HG03280 (cell line): ENCODE measurements around the gene LEKR1.
"Not testable (repeated sequence)": the region's sequence is repeated elsewhere in the genome, so short reads cannot be mapped to it uniquely, and the experiment has no call there.

Source experiments
- ATAC-seq: cut with Tn5 transposase; IDR thresholded peaks from one replicate; pipeline ENCODE4 v1.9.1; 2021; ENCODE audit warnings: mild to moderate bottlenecking, moderate library complexity; ENCODE audit not compliant: unreplicated experiment

LEKR1 gene

GRCh38 chr3:156897851-156898250 is 71.7 kb downstream of the LEKR1 start:
- not testable (repeated sequence) for ATAC-seq

DNA sequence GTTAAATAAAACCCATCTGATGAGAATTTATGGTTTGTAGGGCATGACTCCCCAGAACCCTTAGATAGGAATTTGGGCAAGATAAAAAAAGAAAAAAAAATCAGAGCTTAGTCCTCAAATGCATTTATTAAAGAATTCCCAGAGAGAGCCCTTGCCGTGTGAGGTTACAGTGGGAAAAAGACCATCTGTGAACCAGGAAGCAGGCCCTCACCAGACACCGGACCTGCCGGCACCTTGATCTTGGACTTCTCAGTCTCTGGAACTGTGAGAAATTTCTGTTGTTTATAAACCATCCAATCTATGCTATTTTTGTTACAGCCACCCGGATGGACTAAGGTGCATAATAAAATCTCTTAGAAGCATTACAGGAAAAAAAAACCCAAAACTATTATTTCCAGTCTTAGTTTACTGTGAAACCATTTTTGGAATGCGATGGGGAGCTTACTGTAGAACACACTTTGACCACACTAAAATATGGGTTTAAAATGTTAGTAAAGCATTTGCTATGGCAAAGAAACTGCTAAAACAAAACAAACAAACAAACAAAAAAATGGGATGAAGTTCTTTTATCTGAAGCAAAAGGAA is 72.2 kb downstream of the LEKR1 start:
- ATAC-seq, result no peak

GRCh38 chr3:156899951-156900350 is 73.8 kb downstream of the LEKR1 start:
- no peak for ATAC-seq

- ATAC-seq, result no peak
Observed at GRCh38 chr3:156902916-156903315, 76.8 kb downstream of the LEKR1 start.

DNA sequence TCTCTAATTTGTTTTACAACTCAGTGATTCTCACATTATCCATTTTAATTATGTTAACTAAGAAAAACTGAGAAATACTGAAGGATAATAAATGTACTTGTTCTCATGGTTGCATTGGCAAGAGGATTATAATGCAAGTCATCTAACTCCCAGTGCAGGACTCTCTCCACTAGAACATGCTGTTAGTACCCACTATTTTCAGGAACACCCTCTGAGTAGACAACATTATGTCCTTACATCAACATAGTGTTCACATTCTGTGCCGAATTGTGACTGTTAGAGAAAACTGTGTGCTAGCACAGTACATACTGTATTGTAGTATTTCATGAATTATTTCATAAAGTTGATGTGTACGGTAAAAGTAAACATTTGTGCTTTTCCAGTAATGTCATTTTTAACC is 80.1 kb downstream of the LEKR1 start:
- ATAC-seq, result no peak

DNA sequence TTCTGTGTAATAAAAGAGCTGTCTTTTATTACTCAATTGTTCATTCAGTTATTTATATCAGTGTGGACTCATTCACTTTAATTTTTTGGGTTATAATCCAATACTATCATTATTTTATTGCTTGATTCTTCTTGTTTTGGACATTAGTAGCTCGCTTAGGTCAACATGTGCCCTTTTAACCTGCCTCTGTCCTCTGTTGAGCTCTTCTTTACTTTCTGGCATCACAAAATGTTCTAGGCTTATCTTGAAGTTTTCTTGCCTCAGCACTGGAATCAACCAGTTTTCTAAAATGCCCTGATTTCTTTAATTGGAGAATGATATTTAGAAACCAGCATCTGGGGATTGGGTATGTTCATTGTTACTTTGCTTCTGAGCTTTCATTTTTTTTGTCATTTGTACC is 82.2 kb downstream of the LEKR1 start:
- no peak for ATAC-seq

DNA sequence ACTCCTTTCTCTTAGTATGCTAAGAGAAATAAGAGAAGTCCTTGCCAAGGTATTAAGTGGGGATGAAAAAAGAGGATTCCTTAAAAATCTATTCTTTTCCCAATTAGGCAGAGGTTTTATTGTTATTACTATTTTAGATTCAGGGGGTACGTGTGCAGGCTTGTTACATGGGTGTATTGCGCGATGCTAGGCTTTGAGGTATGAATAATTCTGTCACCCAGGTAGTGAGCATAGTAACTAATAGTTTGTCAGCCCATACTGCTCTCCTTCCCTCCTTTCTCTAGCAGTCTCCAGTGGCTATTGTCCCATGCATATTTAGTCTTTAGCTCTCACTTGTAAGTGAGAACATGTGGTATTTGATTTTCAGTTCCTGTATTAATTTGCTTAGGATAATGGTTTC is 83.9 kb downstream of the LEKR1 start:
- ATAC-seq, result no peak

- not testable (repeated sequence) for ATAC-seq
Observed at GRCh38 chr3:156910831-156911230, 84.7 kb downstream of the LEKR1 start.

- ATAC-seq, result not testable (repeated sequence)
Observed at GRCh38 chr3:156914300-156914699, 88.1 kb downstream of the LEKR1 start.

DNA sequence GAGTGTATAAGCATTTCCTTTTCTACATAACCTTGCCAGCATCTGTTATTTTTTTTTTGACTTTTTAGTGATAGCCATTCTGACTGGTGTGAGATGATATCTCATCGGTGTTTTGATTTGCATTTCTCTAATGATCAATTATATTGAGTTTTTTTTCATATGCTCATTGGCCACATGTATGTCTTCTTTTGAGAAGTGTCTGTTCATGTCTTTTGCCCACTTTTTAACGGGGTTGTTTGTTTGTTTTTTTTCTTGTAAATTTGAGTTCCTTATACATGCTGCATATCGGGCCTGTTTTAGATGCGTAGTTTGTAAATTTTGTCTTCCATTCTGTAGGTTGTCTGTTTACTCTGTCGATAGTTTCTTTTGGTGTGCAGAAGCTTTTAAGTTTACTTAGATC is 89.2 kb downstream of the LEKR1 start:
- no peak for ATAC-seq

GRCh38 chr3:156918746-156919145 is 92.6 kb downstream of the LEKR1 start:
- no peak for ATAC-seq

- no peak for ATAC-seq
Observed at GRCh38 chr3:156919818-156920217, 93.7 kb downstream of the LEKR1 start.

DNA sequence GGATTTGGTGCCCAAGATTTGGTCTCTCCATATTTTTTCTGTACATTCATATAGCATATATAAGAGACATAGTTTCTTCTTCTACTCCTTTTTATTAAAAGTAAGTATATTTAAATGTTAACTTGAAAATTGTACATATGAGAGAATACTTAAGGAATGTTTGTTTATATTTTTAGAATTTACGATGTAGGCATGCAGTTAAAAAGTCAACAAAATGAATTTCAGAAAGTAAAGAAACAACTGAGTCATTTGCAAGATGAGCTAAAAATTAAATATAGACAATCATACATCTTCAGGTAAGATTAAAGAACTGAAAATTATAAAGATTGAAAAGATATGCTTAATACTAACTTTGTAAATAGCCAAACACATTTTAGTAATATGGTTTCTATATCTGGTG is 94.2 kb downstream of the LEKR1 start:
- ATAC-seq, result no peak

DNA sequence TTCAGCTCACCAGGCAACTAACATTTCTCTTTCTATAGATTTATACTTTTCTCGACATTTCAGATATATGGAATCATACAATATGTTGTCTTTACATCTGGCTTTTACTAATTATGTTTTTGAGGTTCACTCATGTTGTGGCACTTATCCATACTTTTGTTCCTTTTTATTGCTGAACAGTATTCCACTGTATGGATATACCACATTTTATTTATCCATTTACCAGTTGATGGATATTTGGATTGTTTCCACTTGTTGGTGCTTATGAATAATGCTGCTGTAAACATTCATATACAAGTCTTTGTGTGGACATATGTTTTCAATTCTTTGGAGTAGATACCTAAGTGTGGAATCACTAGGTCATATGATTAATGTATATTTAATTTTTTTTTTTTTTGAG is 97.2 kb downstream of the LEKR1 start:
- ATAC-seq, result no peak

GRCh38 chr3:156938724-156939123 is 112.6 kb downstream of the LEKR1 start:
- ATAC-seq, result no peak

- no peak for ATAC-seq
Observed at GRCh38 chr3:156939315-156939714, 113.2 kb downstream of the LEKR1 start.

DNA sequence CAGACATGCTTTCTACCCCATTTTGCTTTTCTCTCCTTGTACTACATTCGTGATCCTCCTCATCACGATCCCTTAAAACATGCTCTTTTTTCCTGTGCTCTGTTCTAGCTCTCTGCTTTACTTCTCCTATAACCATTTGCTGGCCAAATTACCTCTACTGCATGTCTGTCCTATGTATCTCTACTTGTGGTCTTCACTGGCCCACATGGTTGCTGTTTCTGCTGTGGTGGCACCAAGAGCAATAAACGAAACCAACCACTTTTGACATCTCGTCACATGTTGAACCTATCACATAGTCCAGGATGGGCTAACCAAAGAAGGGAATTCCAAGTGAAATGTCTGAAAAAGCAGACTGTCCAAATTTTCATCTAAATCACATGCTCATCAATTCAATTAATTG is 115.2 kb downstream of the LEKR1 start:
- no peak for ATAC-seq

GRCh38 chr3:156948402-156949210 is 122.5 kb downstream of the LEKR1 start:
- ATAC-seq, result no peak

DNA sequence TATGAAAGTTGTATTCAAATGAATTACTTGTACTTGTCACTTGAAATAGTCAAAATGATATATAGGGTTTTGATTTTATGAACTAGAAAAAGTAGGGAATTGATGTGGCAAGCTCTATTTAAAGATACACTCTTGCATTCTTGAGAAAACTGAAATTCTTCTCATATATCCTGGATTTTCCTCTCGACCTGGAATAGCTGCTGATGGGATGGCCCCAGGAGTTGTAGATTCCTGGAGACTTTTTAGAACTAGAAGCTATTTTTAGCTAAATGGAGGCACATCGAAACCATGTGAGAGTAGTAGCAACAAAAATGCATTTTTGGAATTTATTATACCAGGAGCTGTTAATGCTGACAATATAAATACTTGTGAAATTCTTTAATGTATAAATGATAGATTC is 125.9 kb downstream of the LEKR1 start:
- ATAC-seq, result no peak

DNA sequence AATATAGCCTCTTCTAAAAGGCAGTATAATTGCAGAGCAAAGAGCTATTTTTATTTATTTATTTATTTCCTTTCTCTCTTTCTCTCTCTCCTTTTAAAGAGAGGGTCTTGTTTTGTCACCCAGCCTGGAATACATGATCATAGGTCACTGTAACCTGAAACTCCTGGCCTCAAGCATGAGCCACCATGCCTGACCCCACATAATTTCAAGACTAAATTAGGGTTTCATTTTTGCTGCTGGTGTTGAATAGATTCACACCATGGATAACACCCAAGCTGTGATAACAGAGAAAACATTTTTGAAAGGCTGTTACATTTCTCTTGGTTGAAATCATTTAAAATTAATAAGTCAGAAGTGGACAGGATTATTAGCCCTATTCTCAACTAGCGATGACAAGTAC is 131.6 kb downstream of the LEKR1 start:
- no peak for ATAC-seq

GRCh38 chr3:156963096-156963495 is 136.9 kb downstream of the LEKR1 start:
- no peak for ATAC-seq

GRCh38 chr3:156964577-156964976 is 138.4 kb downstream of the LEKR1 start:
- ATAC-seq, result no peak

DNA sequence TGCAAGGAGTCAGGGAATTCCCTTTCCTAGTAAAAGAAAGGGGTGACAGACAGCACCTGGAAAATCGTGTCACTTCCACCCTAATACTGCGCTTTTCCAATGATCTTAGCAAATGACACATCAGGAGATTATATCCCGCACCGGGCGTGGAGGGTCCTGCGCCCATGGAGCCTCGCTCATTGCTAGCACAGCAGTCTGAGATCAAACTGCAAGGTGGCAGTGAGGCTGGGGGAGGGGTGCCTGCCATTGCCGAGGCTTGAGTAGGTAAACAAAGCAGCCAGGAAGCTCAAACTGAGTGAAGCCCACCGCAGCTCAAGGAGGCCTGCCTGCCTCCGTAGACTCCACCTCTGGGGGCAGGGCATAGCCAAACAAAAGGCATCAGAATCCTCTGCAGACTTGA is 140.2 kb downstream of the LEKR1 start:
- not testable (repeated sequence) for ATAC-seq
